Suprapubic skin (tissue), 4 donors: Measurements from ENCODE around the gene TMA7B. TPM values are rescaled to one million over a fixed set of nuclear protein-coding genes. Genes with fewer than 3 reads are reported as not detected.
A peak's percentile ranks its signal among the peaks of the same experiment; 100 is the strongest.

Experiments
- DNase-seq, 2 donors: peaks; one replicate each; pipeline ENCODE4 v3.0.0-alpha.2; 2019; ENCODE audit warnings: low spot score in 2 of 2
- H3K27ac ChIP-seq: fragments of 200-600 bp; sonication (generic); one replicate; pipeline ENCODE4 v1.5.1; 2019
- H3K27me3 ChIP-seq: fragments of 200-600 bp; sonication (generic); one replicate; pipeline ENCODE4 v1.5.1; 2019
- H3K36me3 ChIP-seq: fragments of 200-600 bp; sonication (generic); one replicate; pipeline ENCODE4 v1.5.1; 2019
- H3K4me1 ChIP-seq: fragments of 200-600 bp; sonication (generic); one replicate; pipeline ENCODE4 v1.5.1; 2019
- H3K4me3 ChIP-seq: fragments of 200-600 bp; sonication (generic); one replicate; pipeline ENCODE4 v1.5.1; 2019; ENCODE audit warnings: mild to moderate bottlenecking
- H3K9me3 ChIP-seq: fragments of 200-600 bp; sonication (generic); one replicate; pipeline ENCODE4 v1.5.1; 2019
- CTCF ChIP-seq, 2 donors: fragments of 200-600 bp in 1 of 2; fragments of 450-650 bp in 1 of 2; sonication (generic) in 1 of 2; IDR thresholded peaks; one replicate each; pipeline ENCODE4 v1.5.1; 2016 to 2019; ENCODE audit warnings: antibody characterized with exemption in 2 of 2, mild to moderate bottlenecking in 1 of 2, moderate library complexity in 1 of 2
- EP300 ChIP-seq: sonication (generic); formaldehyde crosslinking; IDR thresholded peaks from one replicate; pipeline ENCODE4 v1.6.1; 2017; ENCODE audit warnings: antibody characterized with exemption
- POLR2A ChIP-seq, 2 donors: fragments of 450-650 bp; IDR thresholded peaks; one replicate each; pipeline ENCODE4 v1.6.1; 2017; ENCODE audit warnings: antibody characterized with exemption in 2 of 2, mild to moderate bottlenecking in 2 of 2, moderate library complexity in 2 of 2
- POLR2AphosphoS5 ChIP-seq, 3 donors: sonication (generic); formaldehyde crosslinking; IDR thresholded peaks; one replicate each; pipeline ENCODE4 v1.6.1; 2017; ENCODE audit warnings: antibody characterized with exemption in 3 of 3
- WGBS: methylation state at CpG from one replicate; pipeline ENCODE4 v1.1.5; 2018; 5-methylcytosine and 5-hydroxymethylcytosine counted together
- total RNA-seq, 4 donors: library from RNA; depleted of rRNA; stranded (reverse); fragments of >200 nt; gene quantifications; one replicate each; pipeline ENCODE4 v1.1.0, GENCODE V29; 2016

The TMA7B gene
- total RNA-seq, 4 donors from 2014 or later: 0.76 to 1.4 TPM; not detected in 2

GRCh38 chr22:40001106-40001505, 40.9 kb downstream of the TMA7B start:
- TF ChIP-seq EP300 (no peak), POLR2AphosphoS5 (IDR thresholded peaks at IDR 0.05) (no peak)
- no peak for DNase-seq
- H3K9me3 ChIP-seq: no peaks in the 10 kb centered on the region
- no peak overlapping the region for H3K4me3 ChIP-seq
- 74% methylated on average over 4 of the region's 4 CpGs for WGBS
- H3K27ac ChIP-seq: peak overlapping the region; percentile 45
- H3K36me3 ChIP-seq: no peaks in the 10 kb centered on the region
- peaks cover 3% of the 10 kb centered on the region for H3K27me3 ChIP-seq
- peaks cover 96% of the 10 kb centered on the region for H3K4me1 ChIP-seq

- Histone ChIP-seq H3K4me1 (peaks cover 99% of the 10 kb centered on the region), H3K4me3 (no peak overlapping the region), H3K27me3 (peaks cover 3% of the 10 kb centered on the region), H3K36me3 (no peaks in the 10 kb centered on the region), H3K9me3 (no peaks in the 10 kb centered on the region), H3K27ac (peak overlapping the region; percentile 45)
- TF ChIP-seq POLR2AphosphoS5 (IDR thresholded peaks at IDR 0.05) (no peak), EP300 (no peak), CTCF (IDR thresholded peaks at IDR 0.05) (no peak), POLR2A (IDR thresholded peaks at IDR 0.05) (no peak)
- DNase-seq: no peak
- WGBS: 38% methylated on average over 8 of the region's 14 CpGs
Measured at GRCh38 chr22:40001800-40002577, 41.8 kb downstream of the TMA7B start.

GRCh38 chr22:40002935-40003715, 42.9 kb downstream of the TMA7B start:
- 74% methylated on average over 5 of the region's 6 CpGs for whole genome bisulfite sequencing
- no peak for DNase-seq

GRCh38 chr22:40004836-40005235, 44.6 kb downstream of the TMA7B start:
- no peak for TF ChIP-seq CTCF (IDR thresholded peaks at IDR 0.05)
- no peak for TF ChIP-seq POLR2A (IDR thresholded peaks at IDR 0.05)
- TF ChIP-seq EP300: no peak
- no peak for TF ChIP-seq POLR2AphosphoS5 (IDR thresholded peaks at IDR 0.05)
- H3K4me3 ChIP-seq: no peak overlapping the region
- no peaks in the 10 kb centered on the region for H3K9me3 ChIP-seq
- peaks cover 6% of the 10 kb centered on the region for H3K27me3 ChIP-seq
- H3K27ac ChIP-seq: no peak overlapping the region
- peaks cover 98% of the 10 kb centered on the region for H3K4me1 ChIP-seq
- WGBS: 37% methylated on average over 6 of the region's 6 CpGs
- DNase-seq: no peak
- no peaks in the 10 kb centered on the region for H3K36me3 ChIP-seq

More at GRCh38 chr22:40002935-40003715, 42.9 kb downstream of the TMA7B start:
- Histone ChIP-seq H3K36me3 (no peaks in the 10 kb centered on the region), H3K27ac (no peak overlapping the region), H3K4me3 (no peak overlapping the region), H3K4me1 (peaks cover 98% of the 10 kb centered on the region), H3K9me3 (no peaks in the 10 kb centered on the region), H3K27me3 (peaks cover 3% of the 10 kb centered on the region)
- no peak for TF ChIP-seq POLR2A (IDR thresholded peaks at IDR 0.05)
- TF ChIP-seq EP300: no peak
- no peak for TF ChIP-seq CTCF (IDR thresholded peaks at IDR 0.05)
- no peak for TF ChIP-seq POLR2AphosphoS5 (IDR thresholded peaks at IDR 0.05)

- TF ChIP-seq CTCF (IDR thresholded peaks at IDR 0.05) (no peak), POLR2AphosphoS5 (IDR thresholded peaks at IDR 0.05) (no peak), EP300 (no peak)
- no peak overlapping the region for H3K27ac ChIP-seq
- no peak for DNase-seq
Measured at GRCh38 chr22:40006641-40007040, 46.4 kb downstream of the TMA7B start.

More at GRCh38 chr22:40006641-40007040, 46.4 kb downstream of the TMA7B start:
- Histone ChIP-seq H3K36me3 (no peaks in the 10 kb centered on the region), H3K27me3 (peaks cover 9% of the 10 kb centered on the region), H3K4me1 (peaks cover 88% of the 10 kb centered on the region), H3K9me3 (no peaks in the 10 kb centered on the region), H3K4me3 (no peak overlapping the region)
- WGBS: 53% methylated on average over 8 of the region's 8 CpGs
